Raji (cell line): ENCODE data around the gene TUBB6.

Experiments
- POLR2A ChIP-seq: IDR thresholded peaks from 2 replicates; pipeline ENCODE4 v1.6.1; 2011; ENCODE audit warnings: low read depth, low read length, control low read depth; ENCODE audit not compliant: insufficient read depth

TUBB6 gene

DNA sequence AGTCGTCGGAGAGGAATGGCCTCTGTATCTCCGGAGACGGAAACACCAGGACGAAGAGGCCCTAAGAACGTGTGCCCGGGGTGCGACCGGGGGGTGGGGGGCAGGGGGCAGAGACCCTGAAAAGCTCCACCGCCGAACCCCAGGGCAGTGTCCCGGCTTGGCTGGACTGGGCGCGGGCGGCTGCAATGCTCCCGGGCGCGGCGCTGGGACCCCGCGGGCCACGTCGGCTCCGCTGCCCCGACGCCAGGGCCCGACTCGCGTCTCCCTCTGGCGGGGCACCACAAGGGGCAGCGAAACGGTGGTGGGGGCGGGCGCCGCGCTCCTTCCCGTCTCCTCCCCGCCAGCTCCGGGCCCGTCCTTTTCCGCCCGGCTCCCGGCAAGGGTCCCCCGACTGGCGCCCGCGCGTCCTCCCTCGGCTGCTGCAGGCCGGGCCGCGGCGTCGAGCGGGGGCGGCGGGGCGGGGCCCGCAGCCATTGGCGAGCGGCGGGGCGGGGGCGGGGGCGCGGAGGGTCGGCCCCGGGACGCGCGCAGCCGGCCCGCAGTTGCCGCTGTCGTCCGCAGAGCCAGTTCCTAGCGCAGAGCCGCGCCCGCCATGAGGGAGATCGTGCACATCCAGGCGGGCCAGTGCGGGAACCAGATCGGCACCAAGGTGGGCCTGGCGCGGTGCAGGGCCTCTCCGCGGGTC, at the start of gene TUBB6:
TUBB6 (plus strand) TSS at position 541 of the 685 bp plus-strand sequence; CDS start at position 593, 52 bp downstream.
- TF ChIP-seq POLR2A = peak; percentile 63

- no peak for TF ChIP-seq POLR2A
Measured at GRCh38 chr18:12258719-12259705, 49.0 kb upstream of the TUBB6 start.

DNA sequence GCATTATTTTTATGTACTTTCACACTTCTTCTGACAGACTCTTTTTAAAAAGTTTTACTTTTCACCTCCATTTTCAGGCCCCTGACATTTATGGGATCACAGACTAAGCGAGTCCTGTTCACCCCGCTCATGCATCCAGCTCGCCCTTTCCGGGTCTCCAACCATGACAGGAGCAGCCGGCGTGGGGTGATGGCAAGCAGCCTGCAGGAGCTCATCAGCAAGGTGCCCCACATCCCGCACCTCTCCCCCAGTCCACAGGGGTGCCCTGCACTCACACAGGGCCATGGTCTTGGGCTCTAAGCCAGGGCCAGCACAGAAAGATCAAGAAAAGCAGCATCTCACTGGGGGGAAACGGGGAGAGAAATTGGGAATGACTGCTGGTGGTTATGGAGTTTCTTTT, 45.3 kb upstream of the TUBB6 start:
- TF ChIP-seq POLR2A = no peak

DNA sequence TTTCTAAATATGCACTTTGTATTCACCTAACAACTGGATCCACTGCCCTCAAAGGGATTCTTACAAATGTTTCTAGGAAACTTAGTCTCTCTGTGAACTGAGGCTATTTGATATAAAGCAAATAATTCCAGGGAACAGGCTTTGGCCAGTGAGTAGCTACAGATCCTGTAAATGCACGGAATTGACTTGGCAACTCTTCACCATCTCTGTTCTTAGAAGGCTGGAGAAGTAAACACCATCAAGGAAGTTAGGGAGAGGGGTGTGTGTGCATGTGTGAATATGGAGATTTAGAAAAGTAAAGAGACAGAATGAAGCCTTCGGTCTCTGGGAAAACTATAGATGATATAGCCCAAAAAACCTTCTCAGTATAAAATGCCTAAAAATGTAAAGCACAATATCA, 43.2 kb upstream of the TUBB6 start:
- TF ChIP-seq POLR2A = no peak

- TF ChIP-seq POLR2A = no peak
Measured at GRCh38 chr18:12271376-12272235, 36.4 kb upstream of the TUBB6 start.

DNA sequence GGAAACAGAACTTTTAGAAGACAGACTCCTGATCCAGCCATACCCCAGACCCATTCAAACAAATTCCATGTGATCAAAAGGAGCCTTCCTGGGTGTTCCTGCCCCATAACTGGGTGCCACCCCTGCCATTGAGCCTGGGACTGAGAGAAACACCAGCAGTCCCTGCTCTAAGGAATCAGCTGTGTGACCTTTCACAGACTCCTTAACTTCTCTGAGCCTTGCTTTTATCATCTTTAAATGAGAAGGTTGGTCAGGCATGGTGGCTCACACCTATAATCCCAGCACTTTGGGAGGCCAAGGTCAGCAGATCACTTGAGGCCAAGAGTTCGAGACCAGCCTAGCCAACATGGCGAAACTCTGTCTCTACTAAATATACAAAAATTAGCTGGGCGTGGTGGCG, 33.2 kb upstream of the TUBB6 start:
- TF ChIP-seq POLR2A = no peak

DNA sequence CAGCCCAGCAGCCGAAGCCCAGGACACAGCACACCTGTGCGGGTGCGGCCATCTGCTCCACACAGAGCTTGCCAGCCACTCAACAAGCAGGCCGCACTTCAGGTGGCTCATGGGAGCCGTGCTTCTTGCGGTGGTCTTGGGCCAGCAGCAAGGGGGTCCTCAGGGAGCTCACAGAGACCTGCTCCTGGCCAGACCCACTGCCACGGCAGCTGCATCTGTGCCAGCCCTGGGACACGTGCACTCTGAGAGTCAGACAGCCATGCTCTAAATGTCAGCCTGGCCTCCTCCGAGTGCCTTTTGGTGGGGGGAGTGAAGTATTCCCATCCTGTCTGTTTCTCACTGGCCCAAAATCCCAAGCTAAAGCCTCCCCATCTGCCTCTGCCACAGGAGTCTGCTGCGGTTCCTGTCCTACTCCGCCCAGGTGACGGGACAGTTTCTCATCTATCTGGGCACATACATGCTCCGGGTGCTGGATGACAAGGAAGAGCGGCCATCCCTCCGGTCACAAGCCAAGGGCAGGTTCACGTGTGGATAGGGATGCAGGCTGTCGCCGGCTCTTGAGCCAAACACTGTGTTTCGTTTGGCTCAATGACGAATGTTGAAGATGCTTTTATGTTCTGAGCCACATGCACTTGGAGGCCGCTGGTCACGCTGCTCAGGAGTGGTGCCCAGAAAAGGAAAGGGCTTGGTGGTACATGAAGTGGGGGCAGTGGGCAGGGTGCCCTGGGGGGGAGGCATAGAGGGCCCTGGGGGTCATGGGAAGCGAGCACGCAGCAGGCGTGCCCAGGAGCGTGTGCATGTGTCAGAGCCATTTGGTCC, 31.1 kb upstream of the TUBB6 start:
- TF ChIP-seq POLR2A = no peak

DNA sequence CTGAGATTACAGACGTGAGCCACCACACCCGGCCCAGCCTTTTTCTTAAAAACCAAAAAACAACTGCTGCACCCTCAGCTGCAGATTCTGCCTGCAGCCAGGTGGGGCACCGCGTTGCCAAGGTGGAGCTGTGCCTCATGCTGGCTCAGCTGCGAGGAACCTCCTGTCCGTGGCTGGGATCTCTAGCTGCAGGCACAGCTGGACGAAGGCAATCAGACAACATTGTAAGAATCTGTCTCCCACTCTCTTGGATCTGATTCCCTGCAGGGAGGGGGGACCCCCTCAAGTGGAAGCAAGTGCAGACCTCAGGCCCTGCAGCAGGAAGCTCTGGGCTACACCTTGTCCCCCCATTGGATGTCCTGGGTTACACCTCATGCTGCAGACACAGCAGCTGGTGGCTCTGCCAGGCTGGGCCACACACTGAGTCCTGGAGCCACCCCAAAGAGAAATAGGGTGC, 29.8 kb upstream of the TUBB6 start:
- no peak for TF ChIP-seq POLR2A

GRCh38 chr18:12278741-12279682, 29.0 kb upstream of the TUBB6 start:
- no peak for TF ChIP-seq POLR2A

GRCh38 chr18:12279781-12280531, 28.1 kb upstream of the TUBB6 start:
- no peak for TF ChIP-seq POLR2A

DNA sequence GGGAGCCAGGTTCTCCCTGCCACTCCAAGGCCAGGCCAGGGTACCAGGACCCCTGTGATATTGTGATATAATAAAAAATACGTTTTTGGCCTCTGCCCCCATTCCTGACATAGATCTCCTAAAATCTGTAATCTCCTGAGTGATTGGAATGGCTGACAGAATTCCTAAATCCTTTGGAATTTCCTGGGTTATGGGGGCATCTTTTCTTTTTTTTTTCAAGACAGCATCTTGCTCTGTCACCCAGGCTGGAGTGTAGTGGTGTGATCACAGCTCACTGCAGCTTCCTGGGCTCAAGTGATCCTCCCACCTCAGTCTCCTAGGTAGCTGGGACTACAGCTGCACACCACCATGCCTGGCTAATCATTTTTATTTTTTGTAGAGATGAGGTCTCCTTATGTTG, 26.2 kb upstream of the TUBB6 start:
- TF ChIP-seq POLR2A = no peak

- no peak for TF ChIP-seq POLR2A
Measured at GRCh38 chr18:12282442-12283039, 25.5 kb upstream of the TUBB6 start.
